Nephron progenitor cell (in vitro differentiated cells): ENCODE measurements around the gene ZNF547.
A peak's percentile ranks its signal among the peaks of the same experiment; 100 is the strongest.

Source experiments
- DNase-seq: peaks from one replicate; pipeline ENCODE4 v3.0.0; 2021
- H3K27ac Mint-ChIP-seq: 2 replicates; pipeline ENCODE4 v1.8.0; 2021; ENCODE audit warnings: mild to moderate bottlenecking, moderate library complexity, mixed read lengths
- H3K27me3 Mint-ChIP-seq: 2 replicates; pipeline ENCODE4 v1.8.0; 2021; ENCODE audit warnings: mild to moderate bottlenecking, low read depth, mixed read lengths; ENCODE audit not compliant: poor library complexity
- H3K36me3 Mint-ChIP-seq: 2 replicates; pipeline ENCODE4 v1.8.0; 2021; ENCODE audit warnings: low read depth, mixed read lengths
- H3K4me1 Mint-ChIP-seq: 2 replicates; pipeline ENCODE4 v1.8.0; 2021; ENCODE audit warnings: mixed read lengths
- H3K4me3 Mint-ChIP-seq: 2 replicates; pipeline ENCODE4 v1.8.0; 2021; ENCODE audit warnings: mild to moderate bottlenecking, moderate library complexity, mixed read lengths
- H3K9me3 Mint-ChIP-seq: 2 replicates; pipeline ENCODE4 v1.8.0; 2021; ENCODE audit warnings: mild to moderate bottlenecking, moderate library complexity, mixed read lengths
- TF ChIP-seq, protein P1 (sequence below): fragments of 200-600 bp; sonication (generic); IDR thresholded peaks from 2 replicates; pipeline ENCODE4 v1.5.0; 2021; ENCODE audit warnings: antibody characterized with exemption

The ZNF547 gene

DNA sequence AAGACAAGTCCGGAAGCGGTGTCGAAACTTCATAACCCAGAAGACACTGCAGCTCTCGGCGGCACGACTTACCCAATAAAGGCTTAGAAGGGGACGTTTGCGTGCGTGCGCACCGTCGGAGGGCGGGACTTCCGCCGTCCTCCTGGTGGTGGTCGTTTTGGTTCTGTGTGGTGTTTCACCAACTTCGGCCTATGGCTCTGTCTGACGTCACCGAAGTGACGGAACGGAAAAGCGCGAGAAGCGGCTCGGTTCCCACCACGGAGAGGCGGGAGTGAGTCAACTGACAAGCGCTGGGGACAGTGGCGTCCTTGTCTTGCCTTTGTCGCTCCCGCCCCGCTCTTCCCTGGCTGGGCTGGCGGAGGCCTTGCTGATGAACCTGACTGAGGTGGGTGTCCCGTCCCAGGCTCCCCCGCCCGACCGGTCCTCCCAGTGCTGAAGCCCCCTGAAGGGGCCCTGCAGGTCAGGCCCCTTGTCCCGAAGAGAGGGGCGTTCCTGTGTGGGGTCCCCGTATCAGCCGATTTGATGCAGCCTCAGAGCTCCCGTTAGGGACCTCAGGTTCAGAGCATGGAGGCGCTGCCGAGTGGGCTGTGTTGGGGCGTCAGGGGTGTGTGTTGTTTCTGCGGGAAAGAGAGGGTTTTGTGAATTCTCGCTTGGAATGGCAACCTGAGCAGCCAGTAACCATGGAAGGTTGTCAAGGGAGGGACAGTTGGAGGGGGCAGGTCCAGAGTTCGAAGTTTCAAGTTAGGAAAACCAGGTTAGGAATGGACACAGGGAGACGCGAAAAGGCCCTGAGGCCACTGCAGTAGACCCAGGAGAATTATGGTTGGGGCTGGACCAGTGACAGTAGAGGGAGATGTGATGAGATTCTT lies 26.6 kb downstream of the ZNF547 start, which contains the start of gene ZNF548:
ZNF548 (plus strand) TSS at position 125 of the 869 bp plus-strand sequence; CDS start at position 371, 246 bp downstream.
- Mint-ChIP-seq H3K4me1 (peaks cover 16% of the 10 kb centered on the region), H3K27me3 (peaks cover 26% of the 10 kb centered on the region), H3K9me3 (peaks cover 40% of the 10 kb centered on the region), H3K27ac (peak within 1 kb of the TSS; percentile 99), H3K4me3 (peak within 1 kb of the TSS; percentile 97), H3K36me3 (peaks cover 47% of the 10 kb centered on the region)
- peak; percentile 97 for DNase-seq
- TF ChIP-seq, protein P1, sequence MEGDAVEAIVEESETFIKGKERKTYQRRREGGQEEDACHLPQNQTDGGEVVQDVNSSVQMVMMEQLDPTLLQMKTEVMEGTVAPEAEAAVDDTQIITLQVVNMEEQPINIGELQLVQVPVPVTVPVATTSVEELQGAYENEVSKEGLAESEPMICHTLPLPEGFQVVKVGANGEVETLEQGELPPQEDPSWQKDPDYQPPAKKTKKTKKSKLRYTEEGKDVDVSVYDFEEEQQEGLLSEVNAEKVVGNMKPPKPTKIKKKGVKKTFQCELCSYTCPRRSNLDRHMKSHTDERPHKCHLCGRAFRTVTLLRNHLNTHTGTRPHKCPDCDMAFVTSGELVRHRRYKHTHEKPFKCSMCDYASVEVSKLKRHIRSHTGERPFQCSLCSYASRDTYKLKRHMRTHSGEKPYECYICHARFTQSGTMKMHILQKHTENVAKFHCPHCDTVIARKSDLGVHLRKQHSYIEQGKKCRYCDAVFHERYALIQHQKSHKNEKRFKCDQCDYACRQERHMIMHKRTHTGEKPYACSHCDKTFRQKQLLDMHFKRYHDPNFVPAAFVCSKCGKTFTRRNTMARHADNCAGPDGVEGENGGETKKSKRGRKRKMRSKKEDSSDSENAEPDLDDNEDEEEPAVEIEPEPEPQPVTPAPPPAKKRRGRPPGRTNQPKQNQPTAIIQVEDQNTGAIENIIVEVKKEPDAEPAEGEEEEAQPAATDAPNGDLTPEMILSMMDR = no peak

DNA sequence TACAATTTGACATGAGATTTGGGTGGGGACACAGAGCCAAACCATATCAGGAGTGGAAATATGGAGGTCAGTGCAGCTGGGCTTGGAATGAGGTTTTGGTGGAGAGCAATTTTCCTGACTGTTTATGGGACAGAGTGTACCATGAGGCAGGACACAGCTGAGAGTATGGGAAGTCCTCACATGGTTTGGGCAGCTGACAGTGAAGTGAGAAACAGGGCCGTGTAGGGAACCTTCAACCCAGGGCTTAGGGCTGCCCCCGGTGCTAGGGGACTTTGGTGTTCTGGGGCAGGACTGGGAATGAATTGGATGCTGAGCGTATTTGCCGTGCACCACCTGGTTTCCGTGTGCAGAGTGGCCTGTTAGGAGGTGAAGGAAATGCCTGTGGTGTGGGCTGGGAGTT lies 32.4 kb downstream of the ZNF547 start:
- Mint-ChIP-seq H3K27me3 (peaks cover 1% of the 10 kb centered on the region), H3K4me1 (peaks cover 8% of the 10 kb centered on the region), H3K4me3 (no peak overlapping the region), H3K27ac (no peak overlapping the region), H3K36me3 (peaks cover 97% of the 10 kb centered on the region), H3K9me3 (peaks cover 64% of the 10 kb centered on the region)
- no peak for DNase-seq
- TF ChIP-seq, protein P1 = no peak

DNA sequence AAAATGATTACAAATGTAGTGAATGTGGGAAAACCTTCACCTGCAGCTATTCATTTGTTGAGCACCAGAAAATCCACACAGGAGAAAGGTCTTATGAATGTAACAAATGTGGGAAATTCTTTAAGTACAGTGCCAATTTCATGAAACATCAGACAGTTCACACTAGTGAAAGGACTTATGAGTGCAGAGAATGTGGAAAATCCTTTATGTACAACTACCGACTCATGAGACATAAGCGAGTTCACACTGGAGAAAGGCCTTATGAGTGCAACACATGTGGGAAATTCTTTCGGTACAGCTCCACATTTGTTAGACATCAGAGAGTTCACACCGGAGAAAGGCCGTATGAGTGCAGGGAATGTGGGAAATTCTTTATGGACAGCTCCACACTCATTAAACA lies 35.5 kb downstream of the ZNF547 start:
- no peaks in the 10 kb centered on the region for H3K27me3 Mint-ChIP-seq
- H3K36me3 Mint-ChIP-seq = peaks cover 94% of the 10 kb centered on the region
- no peak for DNase-seq
- H3K9me3 Mint-ChIP-seq = peaks cover 66% of the 10 kb centered on the region
- TF ChIP-seq, protein P1 = no peak
- no peaks in the 10 kb centered on the region for H3K4me1 Mint-ChIP-seq
- H3K27ac Mint-ChIP-seq = no peak overlapping the region
- H3K4me3 Mint-ChIP-seq = no peak overlapping the region

DNA sequence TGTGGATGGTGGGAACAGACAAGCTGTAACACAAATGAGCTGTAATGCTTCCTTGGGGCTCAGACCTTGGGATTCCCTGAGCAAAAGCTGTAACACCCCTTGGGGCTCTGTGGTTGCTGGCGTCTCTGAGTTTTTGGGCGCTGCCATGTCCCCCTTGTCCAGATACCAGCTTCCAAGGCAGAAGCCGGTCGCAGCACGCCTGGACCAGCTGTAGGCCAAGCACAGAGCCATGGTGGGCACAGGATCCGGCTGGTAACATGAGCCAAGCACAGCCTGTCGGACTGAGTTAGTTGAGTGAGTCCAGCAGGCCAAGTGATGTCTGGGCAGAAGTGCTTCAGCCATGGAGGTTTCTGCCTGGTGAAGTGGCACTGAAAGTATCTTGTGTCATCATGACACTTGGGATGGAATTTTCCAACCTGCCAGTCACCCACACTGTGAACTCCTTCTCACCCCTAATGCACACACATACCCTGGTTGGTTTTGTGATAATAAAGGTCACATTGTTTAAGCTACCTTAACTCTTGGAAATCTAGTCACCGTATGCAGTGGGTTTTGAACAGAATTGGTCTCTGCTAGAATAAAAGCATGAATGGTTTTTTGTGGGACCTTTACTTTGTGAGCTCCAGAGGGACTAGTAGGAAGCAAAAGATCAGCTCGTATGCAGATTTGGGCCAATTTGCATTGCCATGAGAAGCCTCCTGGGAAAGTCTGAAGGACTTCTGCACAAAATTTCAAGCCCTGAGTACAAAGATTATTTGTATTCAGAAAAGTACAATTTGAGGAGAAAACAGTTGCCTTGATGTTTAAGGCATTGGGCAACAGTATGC lies 40.6 kb downstream of the ZNF547 start:
- Mint-ChIP-seq H3K4me3 (no peak overlapping the region), H3K27me3 (peaks cover 7% of the 10 kb centered on the region), H3K4me1 (no peaks in the 10 kb centered on the region), H3K27ac (no peak overlapping the region), H3K36me3 (peaks cover 43% of the 10 kb centered on the region), H3K9me3 (peaks cover 39% of the 10 kb centered on the region)
- DNase-seq = no peak
- TF ChIP-seq, protein P1 = no peak

DNA sequence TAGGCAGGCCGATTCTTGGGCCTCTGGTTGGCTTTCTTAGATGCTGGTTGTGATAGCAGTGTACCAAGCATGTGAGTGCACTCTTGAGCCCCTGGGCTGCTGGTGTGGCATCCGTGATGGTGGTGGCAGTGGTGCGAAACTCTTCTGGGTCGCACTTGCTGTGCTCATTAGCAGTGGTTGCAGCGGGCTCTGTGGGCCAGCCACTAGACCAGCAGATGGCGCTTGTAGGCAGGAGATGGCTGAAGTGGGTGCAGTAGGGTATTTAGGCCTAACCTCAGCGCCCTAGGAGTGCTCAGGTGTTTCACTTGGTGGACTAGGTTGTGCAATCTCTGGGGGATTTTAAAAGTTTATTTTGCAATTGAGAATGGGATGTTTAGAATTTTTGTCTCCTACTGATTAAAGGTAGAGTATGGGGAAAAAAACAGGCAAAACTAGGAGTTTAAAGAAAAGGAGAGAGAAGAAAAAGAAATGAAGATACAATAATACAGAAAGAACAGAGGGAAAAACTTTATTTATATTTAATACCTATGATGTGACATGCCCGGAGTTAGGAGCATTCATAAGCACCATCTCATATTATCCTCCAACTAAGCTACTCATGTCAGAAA lies 43.3 kb downstream of the ZNF547 start:
- DNase-seq = peak; percentile 75
- Mint-ChIP-seq H3K4me3 (no peak overlapping the region), H3K9me3 (peaks cover 19% of the 10 kb centered on the region), H3K36me3 (peaks cover 19% of the 10 kb centered on the region), H3K27ac (no peak overlapping the region), H3K4me1 (peaks cover 12% of the 10 kb centered on the region), H3K27me3 (peaks cover 11% of the 10 kb centered on the region)
- TF ChIP-seq, protein P1 = peak; percentile 70
